GM18498 (cell line): ENCODE results near the gene FGD2.
A peak's percentile ranks its signal among the peaks of the same experiment; 100 is the strongest.
"Not testable (repeated sequence)": the region's sequence is repeated elsewhere in the genome, so short reads cannot be mapped to it uniquely, and the experiment has no call there.

Experiments used
- ATAC-seq: cut with Tn5 transposase; IDR thresholded peaks from one replicate; pipeline ENCODE4 v1.9.1; 2021; ENCODE audit warnings: mild to moderate bottlenecking, moderate library complexity; ENCODE audit not compliant: unreplicated experiment

Gene FGD2

DNA sequence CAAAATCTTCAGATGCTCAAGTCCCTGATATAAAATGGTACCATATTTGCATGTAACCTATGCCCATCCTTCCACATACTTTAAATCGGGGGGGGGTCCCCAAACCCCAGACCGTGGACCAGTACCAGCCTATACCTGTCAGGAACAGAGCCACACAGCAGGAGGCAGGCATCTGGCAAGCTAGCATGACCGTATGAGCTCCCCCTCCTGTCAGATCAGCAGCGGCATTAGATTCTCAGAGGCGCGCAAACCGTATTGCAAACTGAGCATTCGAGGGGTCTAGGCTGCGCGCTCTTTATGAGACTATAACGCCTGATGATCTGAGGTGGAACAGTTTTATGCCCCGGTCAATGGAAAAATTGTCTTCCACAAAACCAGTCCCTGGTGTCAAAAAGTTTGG, 30.7 kb downstream of the FGD2 start:
- no peak for ATAC-seq

DNA sequence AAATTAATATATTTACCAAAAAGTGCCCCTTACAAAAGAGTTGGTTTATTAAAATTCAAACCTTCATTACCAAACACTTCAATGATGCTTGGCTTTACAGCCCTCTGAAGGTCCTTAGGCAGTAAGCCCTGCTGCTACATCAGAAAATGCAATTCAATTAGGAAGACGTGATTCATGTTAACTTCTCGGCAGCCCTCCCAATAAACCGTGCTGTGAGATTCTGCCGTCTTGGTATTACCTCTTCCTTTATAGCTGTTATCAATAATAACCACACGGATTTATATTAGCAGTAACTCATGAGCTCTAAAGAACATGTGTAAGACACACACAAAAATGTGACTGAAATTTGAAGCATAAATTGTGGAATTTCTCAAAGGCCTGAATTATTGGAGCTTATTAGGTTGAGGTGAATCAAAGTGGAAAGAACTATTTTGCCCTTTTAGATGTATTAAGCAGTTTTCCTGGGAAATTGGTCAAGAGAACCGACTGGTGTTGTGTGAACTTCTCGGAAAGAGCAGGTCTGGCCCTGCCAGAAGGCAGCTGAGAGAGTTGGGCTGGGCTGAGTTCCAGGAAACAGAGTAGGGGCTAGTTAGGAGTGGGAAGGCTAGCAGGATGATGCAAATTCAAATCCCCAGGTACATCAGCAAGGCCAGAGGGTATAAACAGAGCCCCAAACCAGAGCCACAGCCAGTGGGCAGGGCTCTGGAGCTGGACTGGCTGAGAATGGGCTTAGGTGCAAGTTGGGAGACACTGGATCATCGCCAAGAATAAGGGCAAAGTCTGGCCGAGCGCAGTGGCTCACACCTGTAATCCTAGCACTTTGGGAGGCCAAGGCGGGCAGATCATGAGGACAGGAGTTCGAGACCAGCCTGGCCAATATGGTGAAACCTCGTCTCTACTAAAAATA, 33.1 kb downstream of the FGD2 start:
- no peak for ATAC-seq

DNA sequence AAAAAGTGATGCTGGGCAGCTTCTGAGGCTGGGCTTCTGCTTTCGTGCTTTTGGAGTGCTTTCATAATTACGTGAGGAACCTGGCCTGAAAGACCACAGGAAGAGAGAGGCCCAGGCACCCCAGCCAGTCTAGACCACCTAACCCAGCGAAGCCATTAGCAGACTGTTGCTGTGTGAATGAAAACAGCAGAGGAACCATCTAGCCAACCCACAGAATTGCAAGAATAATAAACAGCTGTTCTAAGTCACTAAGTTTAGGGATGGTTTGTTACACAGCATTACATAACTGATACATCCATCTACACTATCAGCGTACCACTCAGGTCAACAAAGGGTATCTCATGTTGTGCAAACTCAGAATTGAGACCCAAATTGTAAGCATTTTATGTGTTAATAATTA, 34.5 kb downstream of the FGD2 start:
- no peak for ATAC-seq

DNA sequence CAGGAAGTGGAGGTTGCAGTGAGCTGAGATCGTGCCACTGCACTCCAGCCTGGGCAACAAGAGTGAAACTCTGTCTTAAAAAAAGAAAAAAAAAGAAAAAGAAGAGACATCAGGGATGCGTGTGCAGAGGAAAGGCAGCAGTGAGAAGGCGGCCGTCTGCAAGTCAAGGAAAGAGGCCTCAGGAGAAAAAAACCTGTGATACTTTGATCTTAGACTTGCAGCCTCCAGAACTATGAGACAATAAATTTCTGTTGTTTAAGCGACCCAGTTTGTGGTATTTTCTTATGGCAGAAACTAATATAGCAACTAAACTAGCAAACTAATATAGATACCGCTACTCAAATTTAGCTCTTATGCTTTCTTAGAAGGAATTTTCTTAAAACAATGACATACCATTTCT, 36.1 kb downstream of the FGD2 start:
- ATAC-seq = no peak

DNA sequence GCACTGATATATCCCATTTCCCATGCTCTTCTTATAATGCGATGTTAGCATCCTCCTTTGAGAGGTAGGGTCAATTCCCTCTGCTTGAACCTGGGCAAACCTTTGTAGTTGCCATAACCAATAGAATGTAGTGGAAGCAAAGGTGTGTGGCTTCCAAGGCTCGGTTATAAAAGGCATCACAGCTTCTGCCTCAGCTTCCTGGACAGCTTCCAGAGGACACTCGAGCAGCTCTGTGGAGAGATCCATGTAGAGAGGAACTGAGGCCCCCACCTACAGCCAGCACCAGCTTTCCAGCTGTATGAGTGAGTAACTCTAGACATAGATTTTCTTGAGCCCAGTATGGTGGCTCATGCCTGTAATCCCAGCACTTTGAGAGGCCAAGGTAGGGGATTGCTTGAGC, 36.7 kb downstream of the FGD2 start:
- ATAC-seq = no peak

DNA sequence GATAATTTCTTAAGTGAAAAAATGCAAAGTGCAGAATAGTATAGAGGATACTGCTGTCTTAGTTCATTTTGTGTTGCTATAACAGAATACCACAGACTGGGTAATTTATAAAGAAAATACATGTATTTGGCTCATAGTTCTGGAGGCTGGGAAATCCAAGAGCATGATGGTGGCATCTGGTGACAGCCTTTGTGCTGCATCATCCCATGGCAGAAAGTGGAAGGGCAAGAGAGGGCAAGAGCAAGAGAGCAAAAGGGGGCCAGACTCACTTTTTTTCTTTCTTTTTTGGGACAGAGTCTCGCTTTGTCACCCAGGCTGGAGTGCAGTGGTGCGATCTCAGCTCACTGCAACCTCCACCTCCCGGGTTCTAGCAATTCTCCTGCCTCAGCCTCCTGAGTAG, 37.6 kb downstream of the FGD2 start:
- ATAC-seq = not testable (repeated sequence)

DNA sequence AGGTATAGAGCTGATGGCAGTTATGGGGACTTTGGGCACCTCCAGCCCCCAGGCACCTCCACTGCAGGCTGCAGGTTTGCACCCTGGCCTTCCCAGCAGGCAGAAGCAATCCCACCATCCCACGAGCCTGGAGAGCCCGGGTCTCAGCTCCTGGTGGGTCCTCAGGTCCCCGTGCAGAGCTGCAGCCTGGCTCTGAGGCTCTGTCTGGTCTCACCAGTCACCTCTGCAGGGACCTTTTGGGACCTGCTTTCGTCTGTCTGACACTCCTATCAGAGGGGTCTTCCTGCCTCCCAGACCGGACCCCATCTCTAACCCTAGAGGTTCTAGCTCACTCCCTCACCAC, 41.9 kb downstream of the FGD2 start:
- ATAC-seq = no peak

DNA sequence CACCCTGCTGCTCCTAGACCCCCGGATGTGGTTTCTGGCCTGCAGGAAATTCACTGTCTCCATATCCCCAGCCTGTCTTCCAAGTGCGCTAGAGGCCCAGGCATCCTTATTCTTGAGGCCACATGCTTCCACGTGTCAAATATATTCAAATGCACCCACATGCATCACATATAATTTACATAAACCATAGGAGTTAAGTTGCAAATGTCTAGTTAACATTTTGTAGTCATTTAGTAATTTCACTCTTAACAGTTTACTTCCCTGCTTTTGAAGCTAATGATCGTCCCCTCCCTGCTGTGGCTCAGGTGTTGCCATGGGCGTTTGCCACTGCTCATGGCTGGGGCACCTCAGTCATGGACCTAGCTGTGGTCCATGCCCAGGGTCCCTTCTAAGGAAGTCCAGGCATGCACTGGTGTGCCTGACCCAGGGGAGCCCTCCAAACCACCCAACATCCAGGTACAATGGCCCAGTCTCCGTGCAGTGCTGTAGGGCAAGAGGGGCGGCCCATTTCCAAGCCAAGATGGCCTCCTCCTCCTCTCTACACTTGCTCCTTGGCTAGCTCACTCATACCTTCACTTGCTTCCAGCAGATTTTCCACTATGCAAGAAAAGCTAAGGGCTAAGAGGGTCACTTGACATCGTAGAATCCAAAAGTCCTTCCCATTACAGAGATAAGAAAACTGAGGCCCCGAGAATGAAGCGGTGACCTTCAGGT, 42.4 kb downstream of the FGD2 start:
- ATAC-seq = no peak

DNA sequence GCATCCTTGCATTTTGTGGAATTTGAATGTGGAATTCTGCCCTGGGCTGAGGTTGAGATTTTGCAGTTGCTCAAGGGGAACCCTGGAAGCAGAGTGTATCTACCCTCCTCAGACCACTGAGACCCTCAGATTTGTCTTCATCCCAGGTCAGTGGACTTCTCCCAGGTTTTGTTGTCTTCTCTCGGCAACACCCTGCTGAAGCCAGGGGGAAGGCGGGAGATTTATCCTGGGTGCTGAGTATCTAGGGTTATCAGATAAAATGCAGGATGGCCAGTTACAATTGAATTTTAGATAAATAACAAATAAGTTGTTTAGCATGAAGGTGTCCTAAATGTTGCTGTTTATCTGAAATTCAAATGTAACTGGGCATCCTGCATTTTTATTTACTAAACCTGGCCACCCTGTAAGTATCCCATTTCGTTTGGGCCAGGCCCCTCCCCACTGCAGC, 43.0 kb downstream of the FGD2 start:
- ATAC-seq = no peak

DNA sequence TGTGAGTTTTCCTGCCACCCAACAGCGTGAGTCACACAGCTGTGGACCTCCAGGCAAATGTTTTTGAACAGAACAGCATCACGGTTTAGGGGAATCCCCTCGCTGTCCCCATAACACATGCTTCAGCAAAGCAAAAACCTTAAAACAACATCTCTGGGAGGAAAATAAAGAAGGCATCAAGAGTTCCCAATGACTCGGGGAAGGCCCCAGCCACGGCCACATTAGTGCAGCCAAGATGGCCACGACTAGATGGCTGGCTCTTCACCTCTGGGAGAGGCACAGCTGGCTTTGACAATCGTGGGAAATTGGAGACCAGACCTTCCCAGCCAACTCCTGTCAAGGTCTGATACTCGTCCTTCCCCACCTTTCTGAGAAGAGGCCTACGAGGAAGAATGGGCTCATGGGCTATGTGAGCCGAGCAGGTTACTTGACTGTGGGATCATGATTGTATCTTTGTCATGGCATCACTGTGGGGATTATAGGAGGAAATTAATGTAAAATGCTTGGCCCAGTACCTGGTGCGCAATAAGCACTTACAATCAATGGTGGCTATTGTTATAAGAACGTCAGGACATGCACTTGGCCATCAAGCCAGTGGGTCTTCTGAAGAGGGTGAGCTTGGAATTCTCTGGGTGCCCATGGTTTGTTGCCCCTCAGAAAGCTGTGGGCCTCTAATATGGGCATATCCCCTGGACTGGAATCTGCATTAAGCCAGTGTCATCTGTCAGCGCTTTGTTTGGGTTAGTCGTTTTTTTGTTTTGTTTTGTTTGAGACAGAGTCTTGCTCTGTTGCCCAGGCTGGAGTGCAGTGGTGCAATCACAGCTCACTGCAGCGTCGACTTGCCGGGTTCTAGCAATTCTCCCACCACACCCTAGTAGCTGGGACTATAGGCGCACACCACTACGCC, 43.6 kb downstream of the FGD2 start:
- peak; percentile 56 for ATAC-seq

DNA sequence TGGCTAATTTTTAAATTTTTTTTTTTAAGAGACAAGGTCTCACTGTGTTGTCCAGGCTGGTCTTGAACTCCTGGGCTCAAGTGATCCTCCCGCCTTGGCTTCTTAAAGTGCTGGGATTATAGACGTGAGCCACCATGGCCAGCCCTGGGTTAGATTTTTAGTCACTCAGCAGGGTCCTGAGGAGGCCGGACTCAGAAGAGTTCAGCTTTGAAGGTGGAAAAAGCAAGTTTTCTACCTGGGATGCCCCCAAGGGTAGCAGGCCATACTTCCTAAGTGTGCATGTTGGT, 44.2 kb downstream of the FGD2 start:
- no peak for ATAC-seq

DNA sequence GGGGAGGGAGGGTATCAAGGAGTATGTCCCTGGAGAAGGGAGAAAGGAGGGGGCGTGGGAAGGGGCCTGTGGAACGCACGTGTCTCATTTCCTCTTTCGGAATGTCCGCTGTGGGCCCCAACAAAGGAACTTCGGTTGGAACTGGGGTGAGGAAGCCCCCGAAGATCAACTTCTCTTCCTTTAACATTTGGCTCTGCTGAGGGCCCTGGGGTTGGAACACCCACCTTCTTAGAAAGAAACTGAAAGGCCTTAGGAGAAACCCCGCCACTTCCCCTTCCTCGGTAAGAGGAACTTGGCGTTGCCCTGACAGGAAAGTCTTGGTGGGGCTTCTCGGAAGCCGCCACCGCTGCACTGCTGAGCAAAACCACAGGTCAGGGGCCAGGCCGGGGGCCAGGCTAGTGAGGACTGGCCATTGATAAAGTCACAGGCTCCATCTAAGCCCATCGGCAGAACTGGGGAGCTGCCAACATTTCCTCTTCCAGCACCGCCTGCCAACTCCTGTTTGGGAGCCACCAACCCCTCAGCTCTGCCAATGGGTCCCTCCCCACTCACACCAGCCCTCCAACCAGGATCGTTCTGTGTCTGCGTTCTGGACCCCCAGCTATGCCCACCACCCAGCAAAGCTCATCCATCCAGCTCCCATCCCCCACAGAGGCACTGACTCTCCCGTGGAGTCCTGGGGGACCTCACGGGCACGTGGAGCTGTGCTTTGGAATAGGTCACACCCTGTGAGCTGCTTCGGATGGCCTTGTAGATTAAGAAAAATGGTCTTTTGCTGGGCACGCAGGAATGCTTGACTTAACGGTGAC, 44.8 kb downstream of the FGD2 start:
- peak; percentile 52 for ATAC-seq

DNA sequence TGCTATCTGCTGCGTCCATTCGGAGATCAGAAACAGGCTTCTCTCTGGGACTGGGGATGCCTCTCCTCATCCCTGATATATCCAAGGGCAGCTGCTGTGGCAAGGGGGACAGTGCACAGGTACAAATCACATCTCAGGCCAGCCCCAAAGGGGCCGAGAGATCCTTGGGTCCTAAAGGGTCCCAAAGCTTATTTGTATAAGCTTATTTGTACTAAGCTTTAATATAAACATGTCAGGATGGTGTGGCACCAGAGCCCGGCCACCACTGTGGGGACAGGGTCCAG, 45.3 kb downstream of the FGD2 start:
- no peak for ATAC-seq

DNA sequence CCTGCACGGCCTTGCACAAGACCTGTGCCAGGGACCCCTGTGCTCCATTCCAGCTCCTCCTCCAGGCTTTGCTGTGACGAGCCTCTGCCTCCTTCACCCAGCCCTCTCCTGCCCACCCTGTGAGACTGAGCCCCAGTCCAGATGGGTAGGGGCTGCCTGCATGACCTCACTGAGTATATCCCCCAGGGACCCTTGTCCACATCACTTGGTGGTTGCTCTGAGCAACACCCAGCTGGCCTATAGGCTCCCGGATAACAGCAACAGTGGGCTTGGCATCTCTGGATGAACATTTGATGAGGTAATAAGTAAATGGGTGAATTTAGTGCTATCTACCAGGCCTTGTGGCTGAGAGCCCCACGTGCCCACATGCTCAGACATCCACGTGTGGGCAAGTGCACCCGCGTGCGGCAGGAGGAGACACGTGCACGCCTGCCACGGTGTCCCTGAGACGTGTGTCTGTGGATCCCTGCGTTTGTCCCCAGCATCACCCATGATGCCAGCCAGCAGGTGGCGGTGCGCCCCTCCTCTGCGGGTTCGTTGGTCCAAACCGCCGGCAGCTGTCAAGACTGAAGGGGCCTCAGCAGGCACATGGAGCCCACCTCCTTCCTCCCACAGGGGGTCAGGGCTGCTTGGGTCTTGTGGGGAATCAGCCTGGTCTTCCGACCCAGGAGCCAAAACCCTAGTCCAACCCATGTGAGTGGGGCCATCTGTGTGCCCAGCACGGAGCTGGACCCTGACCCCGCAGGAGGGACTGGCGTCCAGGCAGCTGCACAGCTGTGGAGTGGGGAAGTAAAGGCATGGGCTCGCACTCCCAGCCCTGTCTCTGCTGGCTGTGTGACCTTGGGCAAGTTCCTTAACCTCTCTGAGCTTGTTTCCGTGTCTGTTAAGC, 45.9 kb downstream of the FGD2 start:
- ATAC-seq = peak; percentile 48

DNA sequence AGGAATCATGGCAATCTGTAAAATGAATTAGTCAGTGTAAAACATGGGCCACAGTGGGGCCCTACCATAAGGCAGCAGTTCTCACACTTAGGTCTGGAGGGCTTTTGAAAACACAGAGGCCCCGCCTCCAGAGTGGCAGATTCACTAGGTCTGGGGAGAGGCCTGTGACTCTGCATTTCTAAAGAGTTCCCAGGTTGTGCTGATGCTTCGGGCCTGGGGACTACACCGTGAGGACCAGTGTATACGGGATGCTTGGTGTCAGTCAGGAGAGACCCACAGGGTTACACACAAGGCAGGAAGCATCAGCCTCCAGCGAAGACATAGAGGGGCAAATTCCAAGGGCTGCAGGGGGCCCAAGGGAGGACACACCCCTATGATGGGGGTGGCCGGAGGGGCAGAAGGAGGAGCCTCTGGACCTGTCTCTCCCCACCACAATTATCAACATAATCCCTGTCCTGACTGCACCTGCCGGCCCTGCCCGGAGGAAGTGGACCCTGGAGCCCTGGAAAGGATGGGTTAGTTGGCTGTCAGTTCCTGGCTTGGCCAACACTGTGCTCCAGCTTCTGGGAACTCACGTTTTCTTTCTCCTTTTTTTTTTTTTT, 46.7 kb downstream of the FGD2 start:
- ATAC-seq = no peak

DNA sequence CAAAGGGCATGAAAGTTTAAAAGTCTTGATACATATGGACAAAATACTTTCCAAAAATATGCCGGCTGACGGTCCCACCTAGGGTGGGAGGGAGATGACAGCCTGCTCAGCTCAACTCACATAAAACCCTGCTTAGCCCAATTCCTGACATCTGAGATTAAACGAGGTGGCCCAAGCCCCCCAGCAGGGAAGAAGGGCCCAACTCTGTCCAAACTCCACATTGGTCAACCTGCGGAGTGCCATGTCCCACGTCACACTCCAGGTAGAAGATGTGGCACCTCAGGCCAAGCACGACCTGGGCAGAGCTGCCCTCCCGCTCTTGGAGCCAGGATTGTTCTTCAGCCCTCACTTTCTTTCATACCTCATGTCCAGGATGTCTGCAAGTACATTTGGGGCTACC, 48.2 kb downstream of the FGD2 start:
- no peak for ATAC-seq

DNA sequence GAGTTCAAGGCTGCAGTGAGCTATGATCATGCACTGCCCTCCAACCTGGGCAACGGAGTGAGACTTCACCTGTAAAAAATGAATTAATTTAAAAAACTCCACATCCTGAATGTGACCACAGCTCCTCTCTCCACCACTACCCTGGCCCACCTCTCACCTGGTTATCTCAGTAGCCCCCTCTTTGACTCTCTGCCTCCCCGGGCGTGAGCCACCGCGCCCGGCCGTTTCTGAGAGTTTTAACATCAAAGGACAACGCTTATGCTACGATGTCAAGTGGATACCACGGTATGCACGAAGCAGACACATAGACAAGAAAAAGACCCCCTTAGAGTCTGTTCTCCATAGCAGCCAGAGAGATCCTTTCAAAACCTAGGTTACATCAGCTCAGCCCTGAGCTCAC, 48.7 kb downstream of the FGD2 start:
- ATAC-seq = no peak

DNA sequence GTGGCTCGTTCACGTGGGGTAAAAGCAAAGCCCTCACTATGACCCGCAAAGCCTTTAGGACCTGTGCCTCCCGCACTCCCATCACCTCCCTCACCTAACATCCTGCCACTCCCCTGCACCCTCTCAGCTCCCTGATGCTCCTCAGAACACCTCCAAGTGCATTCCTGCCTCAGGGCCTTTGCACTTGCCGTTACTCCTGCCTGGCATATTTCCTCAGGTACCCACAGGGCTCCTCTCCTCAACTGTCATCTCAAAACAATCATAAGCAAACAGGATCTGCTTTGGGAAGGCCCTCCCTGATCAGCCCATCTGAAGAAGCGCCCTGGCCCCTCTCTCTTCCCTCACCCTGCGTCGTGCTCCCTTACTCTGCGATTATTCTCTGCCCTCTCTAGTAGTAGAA, 49.1 kb downstream of the FGD2 start:
- ATAC-seq = no peak

DNA sequence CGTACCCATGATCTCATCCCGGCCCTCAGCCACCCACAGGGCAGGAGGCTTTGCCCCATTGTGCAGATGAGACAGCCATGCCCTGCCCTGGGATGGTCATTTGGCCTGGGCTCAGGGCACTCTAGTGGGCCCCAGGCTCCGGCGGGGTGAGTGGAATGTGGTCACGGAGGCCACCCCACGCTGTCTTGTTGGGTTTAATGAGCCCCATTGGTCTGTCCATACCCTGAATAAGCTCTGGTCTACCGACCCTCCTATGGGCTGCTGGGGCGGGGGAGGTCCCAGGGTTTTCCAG, 50.6 kb downstream of the FGD2 start:
- no peak for ATAC-seq
